K562 (cell line): ENCODE measurements around the gene SKOR1.

ENCODE experiments used
- EZH2 ChIP-seq: IDR thresholded peaks from 2 replicates; pipeline ENCODE4 v1.6.1; 2012; ENCODE audit warnings: low read depth, mild to moderate bottlenecking, inconsistent platforms, low read length, borderline replicate concordance
- POLR2A ChIP-seq: fragments of 450-650 bp; conservative IDR thresholded peaks from 2 replicates; pipeline ENCODE4 v1.6.1; 2016
- SPI1 ChIP-seq: IDR thresholded peaks from 2 replicates; pipeline ENCODE4 v1.6.1; 2011; ENCODE audit warnings: low read depth, low read length, control low read depth, borderline replicate concordance
- SRSF1 ChIP-seq: fragments of 200-400 bp; formaldehyde crosslinking; IDR thresholded peaks from 2 replicates; pipeline ENCODE4 v1.6.1; 2017; ENCODE audit warnings: mild to moderate bottlenecking, low read depth, low read length, moderate library complexity
- ZKSCAN3 ChIP-seq: fragments of 250-450 bp; sonication (Bioruptor Pico); IDR thresholded peaks from 2 replicates; pipeline ENCODE4 v1.4.0; 2020
- TF ChIP-seq, protein P1 (sequence below): IDR thresholded peaks from 2 replicates; pipeline ENCODE4 v1.6.1; 2011; ENCODE audit not compliant: insufficient read length; ENCODE audit errors: extremely low read depth
- TF ChIP-seq, protein P2 (sequence below): fragments of 450-650 bp; IDR thresholded peaks from 2 replicates; pipeline ENCODE4 v1.6.1; 2016; ENCODE audit warnings: mild to moderate bottlenecking
- TF ChIP-seq, protein P3 (sequence below), 3 experiments: IDR thresholded peaks in 2 of 3; conservative IDR thresholded peaks in 1 of 3; 2 replicates each; pipeline ENCODE4 v1.5.1; 2011 to 2012; ENCODE audit warnings: low read length in 3 of 3, mild to moderate bottlenecking in 3 of 3, control low read depth in 2 of 3, improper control_type of control experiment in 1 of 3, inconsistent platforms in 1 of 3, low read depth in 1 of 3, mixed read lengths in 1 of 3, moderate library complexity in 1 of 3; ENCODE audit not compliant: insufficient read depth in 2 of 3
- TF ChIP-seq, protein P4 (sequence below), 2 experiments: fragments of 450-650 bp; formaldehyde crosslinking in 1 of 2; IDR thresholded peaks; 2 replicates each; pipeline versions ENCODE4 v1.4.0 to v1.6.1; 2014 to 2020; ENCODE audit warnings: mild to moderate bottlenecking in 2 of 2, borderline replicate concordance in 1 of 2, low read depth in 1 of 2
- TF ChIP-seq, protein P5 (sequence below): sonication (generic); formaldehyde crosslinking; IDR thresholded peaks from 2 replicates; pipeline ENCODE4 v1.9.0; 2022; ENCODE audit warnings: mild to moderate bottlenecking, missing genetic modification reagents

DNA sequence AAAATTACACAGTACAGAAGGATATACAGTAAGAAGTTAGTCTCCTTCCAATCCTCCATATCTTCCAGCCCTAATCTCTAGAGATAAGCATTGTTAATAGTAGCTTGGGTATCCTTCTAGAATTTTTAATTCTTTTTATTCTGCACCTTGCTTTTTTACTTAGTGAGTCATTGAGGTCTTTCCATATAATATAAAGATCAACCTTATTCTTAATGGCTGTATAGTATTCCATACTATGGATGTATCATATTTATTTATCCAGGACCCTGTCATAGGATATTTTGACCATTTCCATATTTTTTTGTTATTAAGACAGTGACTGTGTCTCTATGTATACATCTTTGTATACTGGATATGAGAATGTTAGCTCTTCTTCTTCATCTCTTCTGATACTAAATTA lies 36.3 kb upstream of the SKOR1 start:
- TF ChIP-seq SRSF1 (no peak), POLR2A (no peak), ZKSCAN3 (no peak), EZH2 (no peak), SPI1 (no peak)
- TF ChIP-seq, protein P1, sequence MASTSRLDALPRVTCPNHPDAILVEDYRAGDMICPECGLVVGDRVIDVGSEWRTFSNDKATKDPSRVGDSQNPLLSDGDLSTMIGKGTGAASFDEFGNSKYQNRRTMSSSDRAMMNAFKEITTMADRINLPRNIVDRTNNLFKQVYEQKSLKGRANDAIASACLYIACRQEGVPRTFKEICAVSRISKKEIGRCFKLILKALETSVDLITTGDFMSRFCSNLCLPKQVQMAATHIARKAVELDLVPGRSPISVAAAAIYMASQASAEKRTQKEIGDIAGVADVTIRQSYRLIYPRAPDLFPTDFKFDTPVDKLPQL = no peak
- TF ChIP-seq, protein P2, sequence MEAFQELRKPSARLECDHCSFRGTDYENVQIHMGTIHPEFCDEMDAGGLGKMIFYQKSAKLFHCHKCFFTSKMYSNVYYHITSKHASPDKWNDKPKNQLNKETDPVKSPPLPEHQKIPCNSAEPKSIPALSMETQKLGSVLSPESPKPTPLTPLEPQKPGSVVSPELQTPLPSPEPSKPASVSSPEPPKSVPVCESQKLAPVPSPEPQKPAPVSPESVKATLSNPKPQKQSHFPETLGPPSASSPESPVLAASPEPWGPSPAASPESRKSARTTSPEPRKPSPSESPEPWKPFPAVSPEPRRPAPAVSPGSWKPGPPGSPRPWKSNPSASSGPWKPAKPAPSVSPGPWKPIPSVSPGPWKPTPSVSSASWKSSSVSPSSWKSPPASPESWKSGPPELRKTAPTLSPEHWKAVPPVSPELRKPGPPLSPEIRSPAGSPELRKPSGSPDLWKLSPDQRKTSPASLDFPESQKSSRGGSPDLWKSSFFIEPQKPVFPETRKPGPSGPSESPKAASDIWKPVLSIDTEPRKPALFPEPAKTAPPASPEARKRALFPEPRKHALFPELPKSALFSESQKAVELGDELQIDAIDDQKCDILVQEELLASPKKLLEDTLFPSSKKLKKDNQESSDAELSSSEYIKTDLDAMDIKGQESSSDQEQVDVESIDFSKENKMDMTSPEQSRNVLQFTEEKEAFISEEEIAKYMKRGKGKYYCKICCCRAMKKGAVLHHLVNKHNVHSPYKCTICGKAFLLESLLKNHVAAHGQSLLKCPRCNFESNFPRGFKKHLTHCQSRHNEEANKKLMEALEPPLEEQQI = no peak
- TF ChIP-seq, protein P3, sequence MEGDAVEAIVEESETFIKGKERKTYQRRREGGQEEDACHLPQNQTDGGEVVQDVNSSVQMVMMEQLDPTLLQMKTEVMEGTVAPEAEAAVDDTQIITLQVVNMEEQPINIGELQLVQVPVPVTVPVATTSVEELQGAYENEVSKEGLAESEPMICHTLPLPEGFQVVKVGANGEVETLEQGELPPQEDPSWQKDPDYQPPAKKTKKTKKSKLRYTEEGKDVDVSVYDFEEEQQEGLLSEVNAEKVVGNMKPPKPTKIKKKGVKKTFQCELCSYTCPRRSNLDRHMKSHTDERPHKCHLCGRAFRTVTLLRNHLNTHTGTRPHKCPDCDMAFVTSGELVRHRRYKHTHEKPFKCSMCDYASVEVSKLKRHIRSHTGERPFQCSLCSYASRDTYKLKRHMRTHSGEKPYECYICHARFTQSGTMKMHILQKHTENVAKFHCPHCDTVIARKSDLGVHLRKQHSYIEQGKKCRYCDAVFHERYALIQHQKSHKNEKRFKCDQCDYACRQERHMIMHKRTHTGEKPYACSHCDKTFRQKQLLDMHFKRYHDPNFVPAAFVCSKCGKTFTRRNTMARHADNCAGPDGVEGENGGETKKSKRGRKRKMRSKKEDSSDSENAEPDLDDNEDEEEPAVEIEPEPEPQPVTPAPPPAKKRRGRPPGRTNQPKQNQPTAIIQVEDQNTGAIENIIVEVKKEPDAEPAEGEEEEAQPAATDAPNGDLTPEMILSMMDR (IDR thresholded peaks at IDR 0.05 in 2 of 3, conservative IDR thresholded peaks at IDR 0.05 in 1 of 3; ENCODE audit: insufficient read depth in 2 of 3, low read depth in 1 of 3, low read length in 3 of 3) = no peak
- TF ChIP-seq, protein P4, sequence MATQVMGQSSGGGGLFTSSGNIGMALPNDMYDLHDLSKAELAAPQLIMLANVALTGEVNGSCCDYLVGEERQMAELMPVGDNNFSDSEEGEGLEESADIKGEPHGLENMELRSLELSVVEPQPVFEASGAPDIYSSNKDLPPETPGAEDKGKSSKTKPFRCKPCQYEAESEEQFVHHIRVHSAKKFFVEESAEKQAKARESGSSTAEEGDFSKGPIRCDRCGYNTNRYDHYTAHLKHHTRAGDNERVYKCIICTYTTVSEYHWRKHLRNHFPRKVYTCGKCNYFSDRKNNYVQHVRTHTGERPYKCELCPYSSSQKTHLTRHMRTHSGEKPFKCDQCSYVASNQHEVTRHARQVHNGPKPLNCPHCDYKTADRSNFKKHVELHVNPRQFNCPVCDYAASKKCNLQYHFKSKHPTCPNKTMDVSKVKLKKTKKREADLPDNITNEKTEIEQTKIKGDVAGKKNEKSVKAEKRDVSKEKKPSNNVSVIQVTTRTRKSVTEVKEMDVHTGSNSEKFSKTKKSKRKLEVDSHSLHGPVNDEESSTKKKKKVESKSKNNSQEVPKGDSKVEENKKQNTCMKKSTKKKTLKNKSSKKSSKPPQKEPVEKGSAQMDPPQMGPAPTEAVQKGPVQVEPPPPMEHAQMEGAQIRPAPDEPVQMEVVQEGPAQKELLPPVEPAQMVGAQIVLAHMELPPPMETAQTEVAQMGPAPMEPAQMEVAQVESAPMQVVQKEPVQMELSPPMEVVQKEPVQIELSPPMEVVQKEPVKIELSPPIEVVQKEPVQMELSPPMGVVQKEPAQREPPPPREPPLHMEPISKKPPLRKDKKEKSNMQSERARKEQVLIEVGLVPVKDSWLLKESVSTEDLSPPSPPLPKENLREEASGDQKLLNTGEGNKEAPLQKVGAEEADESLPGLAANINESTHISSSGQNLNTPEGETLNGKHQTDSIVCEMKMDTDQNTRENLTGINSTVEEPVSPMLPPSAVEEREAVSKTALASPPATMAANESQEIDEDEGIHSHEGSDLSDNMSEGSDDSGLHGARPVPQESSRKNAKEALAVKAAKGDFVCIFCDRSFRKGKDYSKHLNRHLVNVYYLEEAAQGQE (IDR thresholded peaks at IDR 0.05; ENCODE audit: borderline replicate concordance) = no peak
- TF ChIP-seq, protein P4 (CRISPR knock-in tag; IDR thresholded peaks at IDR 0.05; ENCODE audit: low read depth) = no peak
- TF ChIP-seq, protein P5, sequence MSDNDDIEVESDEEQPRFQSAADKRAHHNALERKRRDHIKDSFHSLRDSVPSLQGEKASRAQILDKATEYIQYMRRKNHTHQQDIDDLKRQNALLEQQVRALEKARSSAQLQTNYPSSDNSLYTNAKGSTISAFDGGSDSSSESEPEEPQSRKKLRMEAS (CRISPR knock-in tag) = no peak
